Measurements from ENCODE around the gene CLDN25. TPM values are rescaled to one million over a fixed set of nuclear protein-coding genes. Genes with fewer than 3 reads are reported as not detected.

The CLDN25 gene
- total RNA-seq, 1 experiment from 2014 or later = not detected

DNA sequence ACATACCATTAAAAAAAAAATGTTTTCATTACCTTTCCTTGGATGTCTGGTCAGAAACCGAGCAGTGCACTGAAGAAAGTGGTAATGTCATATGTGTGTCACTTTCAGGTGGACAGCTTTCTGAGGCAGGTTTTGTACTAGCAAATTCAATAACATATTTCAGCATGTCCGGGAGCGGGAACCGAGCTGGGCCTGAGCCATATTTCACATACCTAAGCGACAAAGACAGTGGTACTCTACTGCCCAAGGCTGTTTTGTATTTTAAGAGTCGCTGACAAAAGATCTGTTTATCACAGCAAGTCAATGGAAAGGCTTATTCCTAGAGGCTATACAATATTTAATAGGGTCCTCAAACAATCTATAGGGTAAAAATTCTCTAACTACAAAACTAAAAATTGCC, 38.0 kb downstream of the CLDN25 start:
- Histone ChIP-seq H3K14ac (ENCODE audit: insufficient read depth, low read length) (no peak overlapping the region), H2BK12ac (ENCODE audit: insufficient read length, low read depth, low read length) (no peak overlapping the region), H4K8ac (replicated peaks; ENCODE audit: insufficient read length, low read depth, low read length) (no peak overlapping the region), H4K5ac (ENCODE audit: insufficient read length, low read depth, low read length) (no peak overlapping the region), H2BK20ac (ENCODE audit: low read depth, low read length, poor library complexity, severe bottlenecking) (no peak overlapping the region), H2BK120ac (ENCODE audit: low read depth, low read length, poor library complexity, severe bottlenecking) (no peak overlapping the region), H4K20me1 (ENCODE audit: control insufficient read depth, insufficient read depth, insufficient read length) (no peaks in the 10 kb centered on the region), H3K4me1 (ENCODE audit: insufficient read depth, low read length) (no peaks in the 10 kb centered on the region), H3K23ac (ENCODE audit: insufficient read length, low read depth, low read length) (no peak overlapping the region), H2BK15ac (ENCODE audit: low read depth, low read length) (no peak overlapping the region), H3K9me3 (ENCODE audit: control insufficient read depth, low read depth, low read length) (no peaks in the 10 kb centered on the region), H3K9ac (ENCODE audit: extremely low read depth, insufficient read length, low read length) (no peak overlapping the region), H2AFZ (ENCODE audit: low read length) (no peak overlapping the region), H2AK5ac (ENCODE audit: insufficient read length, low read length) (no peak overlapping the region), H3K79me2 (ENCODE audit: insufficient read depth, low read length) (no peaks in the 10 kb centered on the region), H2BK5ac (ENCODE audit: insufficient read length, low read length) (no peak overlapping the region), H3K18ac (ENCODE audit: insufficient read length, low read depth, low read length) (no peak overlapping the region), H3K56ac (ENCODE audit: insufficient read length, low read depth, low read length) (no peak overlapping the region), H3K79me1 (ENCODE audit: insufficient read depth, low read depth, low read length, poor library complexity, severe bottlenecking) (no peaks in the 10 kb centered on the region), H3K23me2 (ENCODE audit: insufficient read length, low read depth, low read length, poor library complexity, severe bottlenecking) (no peaks in the 10 kb centered on the region), H3K27me3 (ENCODE audit: insufficient read depth, low read length) (no peaks in the 10 kb centered on the region), H3K4ac (ENCODE audit: low read depth, low read length) (no peak overlapping the region), H3T11ph (ENCODE audit: low read length) (no peak overlapping the region), H3K27ac (ENCODE audit: insufficient read length, low read depth, low read length) (no peak overlapping the region), H3K4me2 (ENCODE audit: insufficient read depth, insufficient read length, low read length) (no peak overlapping the region), H4K91ac (ENCODE audit: insufficient read length, low read depth, low read length) (no peak overlapping the region)
- WGBS (ENCODE audit: extremely low coverage, insufficient read length, low lambda C conversion rate) = no CpG with 5 or more reads among the region's 6 CpGs
- H3K27ac Mint-ChIP-seq = no peak overlapping the region
- H3K4me3 Mint-ChIP-seq = no peak overlapping the region
- H3K4me1 Mint-ChIP-seq = peaks cover 9 to 19% of the 10 kb centered on the region in 2 experiments; a peak in 3 of 4 replicates
- no peaks in the 10 kb centered on the region for H3K27me3 Mint-ChIP-seq (ENCODE audit: low read depth)
- TF ChIP-seq, protein P1, sequence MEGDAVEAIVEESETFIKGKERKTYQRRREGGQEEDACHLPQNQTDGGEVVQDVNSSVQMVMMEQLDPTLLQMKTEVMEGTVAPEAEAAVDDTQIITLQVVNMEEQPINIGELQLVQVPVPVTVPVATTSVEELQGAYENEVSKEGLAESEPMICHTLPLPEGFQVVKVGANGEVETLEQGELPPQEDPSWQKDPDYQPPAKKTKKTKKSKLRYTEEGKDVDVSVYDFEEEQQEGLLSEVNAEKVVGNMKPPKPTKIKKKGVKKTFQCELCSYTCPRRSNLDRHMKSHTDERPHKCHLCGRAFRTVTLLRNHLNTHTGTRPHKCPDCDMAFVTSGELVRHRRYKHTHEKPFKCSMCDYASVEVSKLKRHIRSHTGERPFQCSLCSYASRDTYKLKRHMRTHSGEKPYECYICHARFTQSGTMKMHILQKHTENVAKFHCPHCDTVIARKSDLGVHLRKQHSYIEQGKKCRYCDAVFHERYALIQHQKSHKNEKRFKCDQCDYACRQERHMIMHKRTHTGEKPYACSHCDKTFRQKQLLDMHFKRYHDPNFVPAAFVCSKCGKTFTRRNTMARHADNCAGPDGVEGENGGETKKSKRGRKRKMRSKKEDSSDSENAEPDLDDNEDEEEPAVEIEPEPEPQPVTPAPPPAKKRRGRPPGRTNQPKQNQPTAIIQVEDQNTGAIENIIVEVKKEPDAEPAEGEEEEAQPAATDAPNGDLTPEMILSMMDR (conservative IDR thresholded peaks at IDR 0.05) = no peak
- peaks cover 32 to 89% (median 76%) of the 10 kb centered on the region in 3 experiments; a peak in 6 of 7 replicates for H3K36me3 Mint-ChIP-seq (ENCODE audit: insufficient read depth in 1 of 3, low read depth in 3 of 3)
- no peak for DNase-seq
- no peaks in the 10 kb centered on the region for H3K9me3 Mint-ChIP-seq
